Measurements from ENCODE around the gene ZC3H12D. TPM values are rescaled to one million over a fixed set of nuclear protein-coding genes. Genes with fewer than 3 reads are reported as not detected.

ZC3H12D gene
- total and polyA plus RNA-seq, 9 of the 15 experiments (the other 6 are each of a cell fraction or from before 2014, with no cell fraction given), result 0.04 to 0.27 (median 0.05) TPM; not detected in 3

DNA sequence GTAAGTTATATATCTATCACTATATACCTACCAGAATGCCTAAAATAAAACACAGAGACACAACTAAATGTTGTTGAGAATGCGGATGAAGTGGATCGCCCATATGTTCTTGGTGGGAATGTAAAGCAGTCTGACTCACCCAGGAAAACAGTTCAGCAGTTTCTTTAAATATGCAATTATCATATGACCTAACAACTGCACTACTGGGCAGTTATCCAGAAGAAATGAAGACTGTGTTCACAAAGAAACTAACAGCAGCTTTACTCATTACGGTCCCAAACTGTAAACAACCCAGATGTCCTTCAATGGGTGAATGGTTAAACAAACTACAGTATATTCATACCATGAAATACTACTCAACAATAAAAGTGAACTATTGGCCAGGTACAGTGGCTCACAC lies 14.3 kb upstream of the ZC3H12D start:
- peaks cover 0 to 2% of the 10 kb centered on the region in 2 experiments; a peak in 1 of 5 replicates for H3K27me3 ChIP-seq (ENCODE audit: control insufficient read depth in 2 of 2, insufficient read depth in 2 of 2, low read length in 2 of 2)
- no peaks in the 10 kb centered on the region for H3K9me1 ChIP-seq (ENCODE audit: control insufficient read depth, insufficient read depth, low read length)
- no peak overlapping the region for H3K9ac ChIP-seq (ENCODE audit: insufficient read depth in 1 of 2, low read depth in 2 of 2, low read length in 2 of 2)
- FAIRE-seq (no peak), ATAC-seq (no peak), DNase-seq (ENCODE audit: extremely low read depth in 1 of 4, low spot score in 3 of 4) (no peak)
- H3K36me3 ChIP-seq (ENCODE audit: control insufficient read depth, insufficient read depth, low read length), result no peaks in the 10 kb centered on the region
- POLR2A ChIA-PET, result interaction anchor here (0.8 kb wide), 2 partner anchors 14 to 471 kb away, joined by 3 to 5 read pairs; no protein-coding TSS in a partner anchor
- peaks cover 0 to 5% of the 10 kb centered on the region in 2 experiments; a peak in 2 of 5 replicates for H3K4me1 ChIP-seq (replicated peaks in 1 of 2; ENCODE audit: control insufficient read depth in 2 of 2, insufficient read depth in 2 of 2, low read length in 2 of 2)
- intact Hi-C loops (cut with micrococcal nuclease) (no loop called here), in situ Hi-C loops (cut with MboI) (no loop called here)
- H2AFZ ChIP-seq (ENCODE audit: low read depth, low read length), result no peak overlapping the region
- H3K4me3 ChIP-seq, result no peak overlapping the region
- H3K4me2 ChIP-seq (ENCODE audit: insufficient read depth, low read length), result no peak overlapping the region
- WGBS (ENCODE audit: insufficient coverage, low coverage, missing lambda C conversion rate), result 66% methylated on average over 3 of the region's 3 CpGs
- H3K27ac ChIP-seq (ENCODE audit: extremely low read depth, low read depth, low read length), result no peak overlapping the region
- CTCF ChIA-PET (ENCODE audit: low intra/inter-chr PET ratio), result no interaction called here
- TF ChIP-seq, protein P1, sequence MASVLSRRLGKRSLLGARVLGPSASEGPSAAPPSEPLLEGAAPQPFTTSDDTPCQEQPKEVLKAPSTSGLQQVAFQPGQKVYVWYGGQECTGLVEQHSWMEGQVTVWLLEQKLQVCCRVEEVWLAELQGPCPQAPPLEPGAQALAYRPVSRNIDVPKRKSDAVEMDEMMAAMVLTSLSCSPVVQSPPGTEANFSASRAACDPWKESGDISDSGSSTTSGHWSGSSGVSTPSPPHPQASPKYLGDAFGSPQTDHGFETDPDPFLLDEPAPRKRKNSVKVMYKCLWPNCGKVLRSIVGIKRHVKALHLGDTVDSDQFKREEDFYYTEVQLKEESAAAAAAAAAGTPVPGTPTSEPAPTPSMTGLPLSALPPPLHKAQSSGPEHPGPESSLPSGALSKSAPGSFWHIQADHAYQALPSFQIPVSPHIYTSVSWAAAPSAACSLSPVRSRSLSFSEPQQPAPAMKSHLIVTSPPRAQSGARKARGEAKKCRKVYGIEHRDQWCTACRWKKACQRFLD (CRISPR knock-in tag; IDR thresholded peaks at IDR 0.05), result no peak
- TF ChIP-seq, protein P2, sequence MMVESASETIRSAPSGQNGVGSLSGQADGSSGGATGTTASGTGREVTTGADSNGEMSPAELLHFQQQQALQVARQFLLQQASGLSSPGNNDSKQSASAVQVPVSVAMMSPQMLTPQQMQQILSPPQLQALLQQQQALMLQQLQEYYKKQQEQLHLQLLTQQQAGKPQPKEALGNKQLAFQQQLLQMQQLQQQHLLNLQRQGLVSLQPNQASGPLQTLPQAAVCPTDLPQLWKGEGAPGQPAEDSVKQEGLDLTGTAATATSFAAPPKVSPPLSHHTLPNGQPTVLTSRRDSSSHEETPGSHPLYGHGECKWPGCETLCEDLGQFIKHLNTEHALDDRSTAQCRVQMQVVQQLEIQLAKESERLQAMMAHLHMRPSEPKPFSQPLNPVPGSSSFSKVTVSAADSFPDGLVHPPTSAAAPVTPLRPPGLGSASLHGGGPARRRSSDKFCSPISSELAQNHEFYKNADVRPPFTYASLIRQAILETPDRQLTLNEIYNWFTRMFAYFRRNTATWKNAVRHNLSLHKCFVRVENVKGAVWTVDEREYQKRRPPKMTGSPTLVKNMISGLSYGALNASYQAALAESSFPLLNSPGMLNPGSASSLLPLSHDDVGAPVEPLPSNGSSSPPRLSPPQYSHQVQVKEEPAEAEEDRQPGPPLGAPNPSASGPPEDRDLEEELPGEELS (CRISPR knock-in tag; IDR thresholded peaks at IDR 0.05; ENCODE audit: borderline replicate concordance), result no peak
- TF ChIP-seq ZNF253 (CRISPR knock-in tag; conservative IDR thresholded peaks at IDR 0.05) (no peak), NFIC (IDR thresholded peaks at IDR 0.05) (0 out of 2 replicates have a peak, but pooled peaks have one; percentile 18), FOXK2 (conservative IDR thresholded peaks at IDR 0.05 in 1 of 2, IDR thresholded peaks at IDR 0.05 in 1 of 2; ENCODE audit: low read depth in 2 of 2) (peak in 1 of 2 experiments; percentile 37; a peak in 1 of 4 replicates), MTA2 (IDR thresholded peaks at IDR 0.05; ENCODE audit: low read depth) (no peak), FOXJ2 (tag; IDR thresholded peaks at IDR 0.05) (0 out of 2 replicates have a peak, but pooled peaks have one; percentile 24), ZZZ3 (IDR thresholded peaks at IDR 0.05) (no peak), FOSL1 (tag; conservative IDR thresholded peaks at IDR 0.05) (peak; percentile 74), JUND (IDR thresholded peaks at IDR 0.05; ENCODE audit: borderline replicate concordance, low read depth, low read length) (peak; percentile 41; the same call in 1 of the 2 replicates), JUND (tag; IDR thresholded peaks at IDR 0.05; ENCODE audit: borderline replicate concordance, low read depth, low read length) (0 out of 3 replicates have a peak, but pooled peaks have one; percentile 23), HLTF (IDR thresholded peaks at IDR 0.05) (no peak)
- TF ChIP-seq, protein P3, sequence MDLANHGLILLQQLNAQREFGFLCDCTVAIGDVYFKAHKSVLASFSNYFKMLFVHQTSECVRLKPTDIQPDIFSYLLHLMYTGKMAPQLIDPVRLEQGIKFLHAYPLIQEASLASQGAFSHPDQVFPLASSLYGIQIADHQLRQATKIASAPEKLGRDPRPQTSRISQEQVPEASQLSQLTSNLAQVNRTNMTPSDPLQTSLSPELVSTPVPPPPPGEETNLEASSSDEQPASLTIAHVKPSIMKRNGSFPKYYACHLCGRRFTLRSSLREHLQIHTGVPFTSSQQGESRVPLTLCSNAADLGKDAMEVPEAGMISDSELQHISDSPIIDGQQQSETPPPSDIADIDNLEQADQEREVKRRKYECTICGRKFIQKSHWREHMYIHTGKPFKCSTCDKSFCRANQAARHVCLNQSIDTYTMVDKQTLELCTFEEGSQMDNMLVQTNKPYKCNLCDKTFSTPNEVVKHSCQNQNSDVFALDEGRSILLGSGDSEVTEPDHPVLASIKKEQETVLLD (IDR thresholded peaks at IDR 0.05), result no peak
- H3K9me3 ChIP-seq (replicated peaks; ENCODE audit: control insufficient read depth, insufficient read depth, low read depth, low read length), result no peaks in the 10 kb centered on the region
- H3K79me2 ChIP-seq (ENCODE audit: control insufficient read depth, insufficient read depth, low read length), result no peaks in the 10 kb centered on the region
- BruUV-seq (replicated peaks), result no TSS peak
- H4K20me1 ChIP-seq (replicated peaks; ENCODE audit: control insufficient read depth, insufficient read depth, low read length), result no peaks in the 10 kb centered on the region

All from K562 (cell line).